ENCODE results near the gene RAB31. TPM values are rescaled to one million over a fixed set of nuclear protein-coding genes. Genes with fewer than 3 reads are reported as not detected.
A peak's percentile ranks its signal among the peaks of the same experiment; 100 is the strongest.

The RAB31 gene
- total RNA-seq, 6 donors from 2014 or later = 40.3 to 128 (median 95.8) TPM

- no peaks in the 10 kb centered on the region for H3K9me3 ChIP-seq
- TF ChIP-seq CTCF (IDR thresholded peaks at IDR 0.05) = no peak
- no peak for TF ChIP-seq POLR2A (IDR thresholded peaks at IDR 0.05)
- TF ChIP-seq POLR2AphosphoS5 (IDR thresholded peaks at IDR 0.05) = no peak
- no peak for TF ChIP-seq EP300 (IDR thresholded peaks at IDR 0.05)
- no peak overlapping the region for H3K4me3 ChIP-seq
- H3K27ac ChIP-seq = peak overlapping the region in 3 of 4 donors; percentile 67 to 86 (median 82)
- H3K4me1 ChIP-seq = peaks cover 22 to 64% (median 50%) of the 10 kb centered on the region in 4 donors
- H3K36me3 ChIP-seq = peaks cover 0 to 7% (median 0%) of the 10 kb centered on the region in 4 donors
- no peak for ATAC-seq (ENCODE audit: low FRiP score in 2 of 2)
- WGBS, 2 donors = 79 to 82% methylated on average over 5 of the region's 5 CpGs
- DNase-seq = no peak
- H3K27me3 ChIP-seq = no peaks in the 10 kb centered on the region
Measured at GRCh38 chr18:9848170-9848879, 140.2 kb downstream of the RAB31 start.

- H3K27me3 ChIP-seq = no peaks in the 10 kb centered on the region
- DNase-seq = peak in 1 of 2 donors; percentile 93
- peak in 2 of 4 donors; percentile 4 to 19 for TF ChIP-seq EP300 (IDR thresholded peaks at IDR 0.05)
- peak in 2 of 4 donors; percentile 25 to 80 for TF ChIP-seq POLR2A (IDR thresholded peaks at IDR 0.05)
- peak; percentile 24 to 67 for TF ChIP-seq POLR2AphosphoS5 (IDR thresholded peaks at IDR 0.05)
- no peak for TF ChIP-seq CTCF (IDR thresholded peaks at IDR 0.05)
- H3K4me1 ChIP-seq = peaks cover 22 to 74% (median 53%) of the 10 kb centered on the region in 4 donors
- H3K9me3 ChIP-seq = no peaks in the 10 kb centered on the region
- ATAC-seq (ENCODE audit: low FRiP score in 2 of 2) = peak; percentile 88 to 92
- peak overlapping the region; percentile 67 to 86 (median 74) for H3K27ac ChIP-seq
- peaks cover 0 to 4% (median 0%) of the 10 kb centered on the region in 4 donors for H3K36me3 ChIP-seq
- H3K4me3 ChIP-seq = peak overlapping the region in 2 of 4 donors; percentile 21 to 23
- 42 to 54% methylated on average over 18 of the region's 18 CpGs for WGBS, 2 donors
Measured at GRCh38 chr18:9849407-9850283, 141.5 kb downstream of the RAB31 start.

- TF ChIP-seq CTCF (IDR thresholded peaks at IDR 0.05) = no peak
- TF ChIP-seq EP300 (IDR thresholded peaks at IDR 0.05) = no peak
- TF ChIP-seq POLR2AphosphoS5 (IDR thresholded peaks at IDR 0.05) = no peak
- TF ChIP-seq POLR2A (IDR thresholded peaks at IDR 0.05) = no peak
- peaks cover 22 to 72% (median 53%) of the 10 kb centered on the region in 4 donors for H3K4me1 ChIP-seq
- ATAC-seq (ENCODE audit: low FRiP score in 2 of 2) = no peak
- WGBS, 2 donors = 84 to 86% methylated on average over 3 of the region's 3 CpGs
- peak overlapping the region in 2 of 4 donors; percentile 21 to 23 for H3K4me3 ChIP-seq
- no peaks in the 10 kb centered on the region for H3K27me3 ChIP-seq
- no peak for DNase-seq
- H3K27ac ChIP-seq = peak overlapping the region; percentile 67 to 86 (median 74)
- H3K9me3 ChIP-seq = no peaks in the 10 kb centered on the region
- peaks cover 0 to 4% (median 0%) of the 10 kb centered on the region in 4 donors for H3K36me3 ChIP-seq
Measured at GRCh38 chr18:9850309-9850708, 142.2 kb downstream of the RAB31 start.

GRCh38 chr18:9851511-9851910 lies 143.4 kb downstream of the RAB31 start:
- H3K27me3 ChIP-seq = no peaks in the 10 kb centered on the region
- WGBS, 2 donors = 41 to 48% methylated on average over 2 of the region's 2 CpGs
- H3K36me3 ChIP-seq = peaks cover 0 to 4% (median 0%) of the 10 kb centered on the region in 4 donors
- TF ChIP-seq POLR2A (IDR thresholded peaks at IDR 0.05) (peak in 1 of 4 donors; percentile 32), POLR2AphosphoS5 (IDR thresholded peaks at IDR 0.05) (no peak), EP300 (IDR thresholded peaks at IDR 0.05) (peak in 1 of 4 donors; percentile 21)
- H3K9me3 ChIP-seq = no peaks in the 10 kb centered on the region
- peak overlapping the region; percentile 65 to 86 (median 74) for H3K27ac ChIP-seq
- peaks cover 26 to 73% (median 58%) of the 10 kb centered on the region in 4 donors for H3K4me1 ChIP-seq
- peak in 1 of 2 donors; percentile 61 for ATAC-seq (ENCODE audit: low FRiP score in 2 of 2)
- DNase-seq = peak in 1 of 2 donors; percentile 65
- peak overlapping the region in 1 of 4 donors; percentile 7 for H3K4me3 ChIP-seq

Measured in upper lobe of left lung (tissue), 6 donors.